Measurements from ENCODE around the gene TTLL10.

GRCh38 chr1:1243266-1243660 lies 69.6 kb downstream of the TTLL10 start:
- no peak for TF ChIP-seq CTCF (conservative IDR thresholded peaks at IDR 0.05)
- no peak for TF ChIP-seq EZH2 (IDR thresholded peaks at IDR 0.05; ENCODE audit: low read depth)

Measured in PC-9 (cell line).